ENCODE results near the gene LSAMP. TPM values are rescaled to one million over a fixed set of nuclear protein-coding genes. Genes with fewer than 3 reads are reported as not detected.

The LSAMP gene
- total RNA-seq, 1 experiment from 2014 or later, result 0.90 TPM

- Histone ChIP-seq H3K27ac (ENCODE audit: insufficient read length, low read depth, low read length) (no peak overlapping the region), H2BK12ac (ENCODE audit: insufficient read length, low read depth, low read length) (no peak overlapping the region), H2AK5ac (ENCODE audit: insufficient read length, low read length) (no peak overlapping the region), H3K23ac (ENCODE audit: insufficient read length, low read depth, low read length) (no peak overlapping the region), H3K4me1 (ENCODE audit: insufficient read depth, low read length) (no peaks in the 10 kb centered on the region), H4K8ac (replicated peaks; ENCODE audit: insufficient read length, low read depth, low read length) (no peak overlapping the region), H3K56ac (ENCODE audit: insufficient read length, low read depth, low read length) (no peak overlapping the region), H2BK5ac (ENCODE audit: insufficient read length, low read length) (no peak overlapping the region), H4K91ac (ENCODE audit: insufficient read length, low read depth, low read length) (no peak overlapping the region), H3K18ac (ENCODE audit: insufficient read length, low read depth, low read length) (no peak overlapping the region), H4K5ac (ENCODE audit: insufficient read length, low read depth, low read length) (no peak overlapping the region), H3T11ph (ENCODE audit: low read length) (no peak overlapping the region), H3K79me2 (ENCODE audit: insufficient read depth, low read length) (no peaks in the 10 kb centered on the region), H3K14ac (ENCODE audit: insufficient read depth, low read length) (no peak overlapping the region; the same call in 1 of the 2 replicates), H2AFZ (ENCODE audit: low read length) (no peak overlapping the region), H3K4me2 (ENCODE audit: insufficient read depth, insufficient read length, low read length) (no peak overlapping the region), H3K9ac (ENCODE audit: extremely low read depth, insufficient read length, low read length) (no peak overlapping the region), H4K20me1 (ENCODE audit: control insufficient read depth, insufficient read depth, insufficient read length) (no peaks in the 10 kb centered on the region), H2BK120ac (ENCODE audit: low read depth, low read length, poor library complexity, severe bottlenecking) (no peak overlapping the region), H3K4ac (ENCODE audit: low read depth, low read length) (no peak overlapping the region), H3K79me1 (ENCODE audit: insufficient read depth, low read depth, low read length, poor library complexity, severe bottlenecking) (no peaks in the 10 kb centered on the region), H2BK20ac (ENCODE audit: low read depth, low read length, poor library complexity, severe bottlenecking) (no peak overlapping the region), H2BK15ac (ENCODE audit: low read depth, low read length) (no peak overlapping the region), H3K23me2 (ENCODE audit: insufficient read length, low read depth, low read length, poor library complexity, severe bottlenecking) (no peaks in the 10 kb centered on the region), H3K9me3 (ENCODE audit: control insufficient read depth, low read depth, low read length) (no peaks in the 10 kb centered on the region), H3K27me3 (ENCODE audit: insufficient read depth, low read length) (no peaks in the 10 kb centered on the region)
- WGBS (ENCODE audit: extremely low coverage, insufficient read length, low lambda C conversion rate), result no CpG with 5 or more reads among the region's 3 CpGs
- H3K4me1 Mint-ChIP-seq, result peaks cover 3 to 6% of the 10 kb centered on the region in 2 experiments; a peak in 2 of 4 replicates
- no peak for DNase-seq
- no peak overlapping the region for H3K4me3 Mint-ChIP-seq
- no peaks in the 10 kb centered on the region for H3K9me3 Mint-ChIP-seq
- no peak overlapping the region for H3K27ac Mint-ChIP-seq
- no peaks in the 10 kb centered on the region for H3K27me3 Mint-ChIP-seq (ENCODE audit: low read depth)
- no peaks in the 10 kb centered on the region for H3K36me3 Mint-ChIP-seq (ENCODE audit: insufficient read depth in 1 of 3, low read depth in 3 of 3)
- TF ChIP-seq CTCF (conservative IDR thresholded peaks at IDR 0.05), result no peak
Measured at GRCh38 chr3:116316771-116317170, 128.5 kb downstream of the LSAMP start.
